ENCODE results near the gene SH3GLB2. TPM values are rescaled to one million over a fixed set of nuclear protein-coding genes. Genes with fewer than 3 reads are reported as not detected.

Gene SH3GLB2
- total and polyA plus RNA-seq, 10 of the 15 experiments (the other 5 are each of a cell fraction or from before 2014, with no cell fraction given) = 0.21 to 61.3 (median 30.8) TPM

- BruUV-seq (replicated peaks) = no TSS peak
- ATAC-seq (no peak), FAIRE-seq (no peak), DNase-seq (ENCODE audit: low read depth, low spot score) (no peak)
- Histone ChIP-seq H3K4me3 (no peak overlapping the region), H3K9ac (ENCODE audit: control insufficient read depth, insufficient read depth, low read length) (no peak overlapping the region), H3K27ac (ENCODE audit: control insufficient read depth, insufficient read depth) (no peak overlapping the region), H4K20me1 (ENCODE audit: control insufficient read depth, insufficient read depth) (no peaks in the 10 kb centered on the region), H3K79me2 (ENCODE audit: control insufficient read depth, insufficient read depth, low read length) (no peaks in the 10 kb centered on the region), H3K4me2 (ENCODE audit: control insufficient read depth, insufficient read depth) (no peak overlapping the region), H3K9me3 (replicated peaks; ENCODE audit: control insufficient read depth, insufficient read depth, low read length) (no peaks in the 10 kb centered on the region), H3K36me3 (ENCODE audit: control insufficient read depth in 2 of 2, insufficient read depth in 2 of 2, low read length in 1 of 2) (peaks cover 10 to 17% of the 10 kb centered on the region in 2 experiments), H2AFZ (ENCODE audit: control insufficient read depth, low read depth, low read length) (no peak overlapping the region), H3K4me1 (ENCODE audit: control insufficient read depth, insufficient read depth, low read length) (no peaks in the 10 kb centered on the region), H3K27me3 (replicated peaks in 1 of 2; ENCODE audit: control insufficient read depth in 2 of 2, insufficient read depth in 2 of 2, low read length in 1 of 2) (no peaks in the 10 kb centered on the region)
- 96% methylated on average over 6 of the region's 6 CpGs for WGBS (ENCODE audit: insufficient coverage, insufficient replicate concordance, low lambda C conversion rate, missing lambda C conversion rate)
- intact Hi-C loops (cut with micrococcal nuclease; ENCODE audit: unreplicated experiment) = no loop called here
- ChIA-PET SMC1A (ENCODE audit: uncharacterized antibody, unreplicated experiment) (no interaction called here), CTCF (no interaction called here), POLR2A (no interaction called here), RAD21 (ENCODE audit: unreplicated experiment) (no interaction called here)
- TF ChIP-seq PML (IDR thresholded peaks at IDR 0.05; ENCODE audit: low read length) = no peak
- no peak for TF ChIP-seq USF1 (IDR thresholded peaks at IDR 0.05; ENCODE audit: borderline replicate concordance, extremely low read length, insufficient read depth, low read depth, low read length)
- TF ChIP-seq SIN3A (IDR thresholded peaks at IDR 0.05; ENCODE audit: low read depth, low read length) = no peak
- TF ChIP-seq RCOR1 (conservative IDR thresholded peaks at IDR 0.05; ENCODE audit: low read depth, low read length) = no peak
- TF ChIP-seq ZBTB4 (CRISPR knock-in tag; IDR thresholded peaks at IDR 0.05) = no peak
- TF ChIP-seq ZNF592 (IDR thresholded peaks at IDR 0.05) = no peak
- no peak for TF ChIP-seq TARDBP (IDR thresholded peaks at IDR 0.05; ENCODE audit: borderline replicate concordance)
- no peak for TF ChIP-seq ZBTB33 (IDR thresholded peaks at IDR 0.05)
- no peak for TF ChIP-seq EED (IDR thresholded peaks at IDR 0.05; ENCODE audit: low read depth)
- TF ChIP-seq CEBPB (IDR thresholded peaks at IDR 0.05; ENCODE audit: borderline replicate concordance in 1 of 2, low read depth in 2 of 2, low read length in 2 of 2) = no peak
- no peak for TF ChIP-seq ZNF207 (IDR thresholded peaks at IDR 0.05; ENCODE audit: borderline replicate concordance)
- TF ChIP-seq CBX5 (IDR thresholded peaks at IDR 0.05; ENCODE audit: low read depth) = no peak
- in situ Hi-C loops (cut with MboI) = no loop called here
Observed at GRCh38 chr9:129053020-129053419, 24.9 kb upstream of the SH3GLB2 start.
